Measurements from ENCODE around the gene RAD51B. TPM values are rescaled to one million over a fixed set of nuclear protein-coding genes. Genes with fewer than 3 reads are reported as not detected.

The RAD51B gene
- total and polyA plus RNA-seq, 8 donors = 1.8 to 30.7 (median 15.3) TPM

- DNase-seq = peak in 1 of 2 donors; percentile 53
- Histone ChIP-seq H3K4me3 (no peak overlapping the region), H3K27ac (peak overlapping the region in 1 of 5 donors; percentile 17), H3K9me3 (no peaks in the 10 kb centered on the region), H3K27me3 (no peaks in the 10 kb centered on the region), H3K4me1 (peaks cover 7 to 46% (median 25%) of the 10 kb centered on the region in 4 donors), H3K36me3 (no peaks in the 10 kb centered on the region)
- intact Hi-C loops (cut with DNase I; ENCODE audit: low total_unique reads) = no loop called here
- WGBS, 5 donors = 85 to 93% (median 92%) methylated on average over 7 of the region's 7 CpGs
- TF ChIP-seq POLR2A (IDR thresholded peaks at IDR 0.05) (no peak), EP300 (IDR thresholded peaks at IDR 0.05) (no peak), CTCF (IDR thresholded peaks at IDR 0.05) (no peak), POLR2AphosphoS5 (IDR thresholded peaks at IDR 0.05) (no peak)
Measured at GRCh38 chr14:68292441-68293215, 473.0 kb downstream of the RAD51B start.

- WGBS, 5 donors = 32 to 57% (median 46%) methylated on average over 5 of the region's 5 CpGs
- intact Hi-C loops (cut with DNase I; ENCODE audit: low total_unique reads) = no loop called here
- H3K27ac ChIP-seq = peak overlapping the region in 1 of 5 donors; percentile 17
Measured at GRCh38 chr14:68293404-68293803, 473.8 kb downstream of the RAD51B start.

GRCh38 chr14:68295316-68295816 is 475.8 kb downstream of the RAD51B start:
- Histone ChIP-seq H3K27me3 (no peaks in the 10 kb centered on the region), H3K4me3 (no peak overlapping the region), H3K36me3 (no peaks in the 10 kb centered on the region), H3K27ac (no peak overlapping the region), H3K9me3 (no peaks in the 10 kb centered on the region), H3K4me1 (peaks cover 7 to 54% (median 28%) of the 10 kb centered on the region in 4 donors)
- WGBS, 5 donors = 35 to 61% (median 53%) methylated on average over 8 of the region's 8 CpGs
- DNase-seq = peak in 1 of 2 donors; percentile 77
- intact Hi-C loops (cut with DNase I; ENCODE audit: low total_unique reads) = no loop called here
- no peak for TF ChIP-seq POLR2A (IDR thresholded peaks at IDR 0.05)
- no peak for TF ChIP-seq CTCF (IDR thresholded peaks at IDR 0.05)
- TF ChIP-seq POLR2AphosphoS5 (IDR thresholded peaks at IDR 0.05) = no peak
- TF ChIP-seq EP300 (IDR thresholded peaks at IDR 0.05) = no peak

More at GRCh38 chr14:68293404-68293803, 473.8 kb downstream of the RAD51B start:
- no peak for TF ChIP-seq EP300 (IDR thresholded peaks at IDR 0.05)
- DNase-seq = no peak
- H3K36me3 ChIP-seq = no peaks in the 10 kb centered on the region
- no peaks in the 10 kb centered on the region for H3K27me3 ChIP-seq
- H3K4me1 ChIP-seq = peaks cover 7 to 54% (median 28%) of the 10 kb centered on the region in 4 donors
- H3K4me3 ChIP-seq = no peak overlapping the region
- no peaks in the 10 kb centered on the region for H3K9me3 ChIP-seq

GRCh38 chr14:68297039-68297438 is 477.5 kb downstream of the RAD51B start:
- no peaks in the 10 kb centered on the region for H3K36me3 ChIP-seq
- peak in 1 of 2 donors; percentile 74 for DNase-seq
- peaks cover 7 to 51% (median 26%) of the 10 kb centered on the region in 4 donors for H3K4me1 ChIP-seq
- H3K27ac ChIP-seq = peak overlapping the region in 3 of 5 donors; percentile 9 to 33 (median 29)
- TF ChIP-seq POLR2AphosphoS5 (IDR thresholded peaks at IDR 0.05) (no peak), POLR2A (IDR thresholded peaks at IDR 0.05) (no peak), CTCF (IDR thresholded peaks at IDR 0.05) (no peak), EP300 (IDR thresholded peaks at IDR 0.05) (no peak)
- no peak overlapping the region for H3K4me3 ChIP-seq
- 70 to 88% (median 80%) methylated on average over 4 of the region's 4 CpGs for WGBS, 5 donors
- no peaks in the 10 kb centered on the region for H3K27me3 ChIP-seq
- intact Hi-C loops (cut with DNase I; ENCODE audit: low total_unique reads) = no loop called here
- peaks cover 0 to 1% (median 0%) of the 10 kb centered on the region in 4 donors for H3K9me3 ChIP-seq
